ENCODE data around the gene CKM.
"Not testable (repeated sequence)": the region's sequence is repeated elsewhere in the genome, so short reads cannot be mapped to it uniquely, and the experiment has no call there.

CKM gene

DNA sequence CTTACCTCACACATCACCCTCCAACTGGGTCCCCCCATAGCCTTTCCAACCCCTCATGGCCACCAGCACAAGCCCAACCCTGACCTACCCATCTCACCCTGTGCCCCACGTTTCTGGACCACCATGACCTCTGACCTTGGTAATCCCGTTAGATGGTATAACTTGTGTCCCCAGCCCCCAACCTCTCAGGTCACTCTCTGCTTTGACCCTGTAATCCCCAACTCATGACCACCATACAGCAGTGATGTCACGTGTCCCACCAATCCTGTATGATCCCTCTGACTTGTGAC is 26.4 kb upstream of the CKM start:
- DNase-seq (ENCODE audit: low read depth in 2 of 2): no peak

DNA sequence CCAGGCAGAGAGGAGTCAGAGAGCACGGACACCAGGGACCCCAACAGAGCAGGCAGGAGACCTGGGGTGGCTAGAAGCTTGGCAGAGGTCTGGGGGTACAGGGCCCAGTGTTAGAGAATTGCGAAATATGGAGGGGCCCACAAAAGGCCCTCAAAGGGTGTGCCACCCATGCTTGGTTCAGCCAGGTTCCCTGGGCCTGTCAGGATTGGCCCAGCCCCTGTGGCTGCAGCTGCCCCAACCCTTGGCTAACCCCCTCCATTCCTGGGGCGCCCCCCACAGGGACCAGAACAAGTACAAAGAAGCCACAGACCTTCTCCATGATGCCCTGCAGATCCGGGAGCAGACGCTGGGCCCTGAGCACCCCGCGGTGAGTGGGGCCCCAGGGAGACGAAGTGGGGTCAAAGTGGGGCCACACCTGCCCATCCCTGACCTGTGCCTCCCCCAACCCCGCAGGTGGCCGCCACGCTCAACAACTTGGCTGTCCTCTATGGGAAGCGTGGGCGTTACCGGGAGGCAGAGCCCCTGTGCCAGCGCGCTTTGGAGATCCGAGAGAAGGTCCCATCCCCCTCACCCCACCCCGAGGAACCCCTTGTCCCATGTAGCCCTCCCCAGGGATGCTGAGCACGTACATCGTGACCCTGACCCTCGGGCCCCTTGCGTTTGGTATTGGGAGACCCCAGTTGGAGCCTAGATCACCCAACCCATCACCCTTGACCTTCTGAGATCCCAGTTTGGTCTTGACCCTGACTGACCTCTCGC is 25.9 kb upstream of the CKM start:
- no peak for DNase-seq (ENCODE audit: low read depth in 2 of 2)

DNA sequence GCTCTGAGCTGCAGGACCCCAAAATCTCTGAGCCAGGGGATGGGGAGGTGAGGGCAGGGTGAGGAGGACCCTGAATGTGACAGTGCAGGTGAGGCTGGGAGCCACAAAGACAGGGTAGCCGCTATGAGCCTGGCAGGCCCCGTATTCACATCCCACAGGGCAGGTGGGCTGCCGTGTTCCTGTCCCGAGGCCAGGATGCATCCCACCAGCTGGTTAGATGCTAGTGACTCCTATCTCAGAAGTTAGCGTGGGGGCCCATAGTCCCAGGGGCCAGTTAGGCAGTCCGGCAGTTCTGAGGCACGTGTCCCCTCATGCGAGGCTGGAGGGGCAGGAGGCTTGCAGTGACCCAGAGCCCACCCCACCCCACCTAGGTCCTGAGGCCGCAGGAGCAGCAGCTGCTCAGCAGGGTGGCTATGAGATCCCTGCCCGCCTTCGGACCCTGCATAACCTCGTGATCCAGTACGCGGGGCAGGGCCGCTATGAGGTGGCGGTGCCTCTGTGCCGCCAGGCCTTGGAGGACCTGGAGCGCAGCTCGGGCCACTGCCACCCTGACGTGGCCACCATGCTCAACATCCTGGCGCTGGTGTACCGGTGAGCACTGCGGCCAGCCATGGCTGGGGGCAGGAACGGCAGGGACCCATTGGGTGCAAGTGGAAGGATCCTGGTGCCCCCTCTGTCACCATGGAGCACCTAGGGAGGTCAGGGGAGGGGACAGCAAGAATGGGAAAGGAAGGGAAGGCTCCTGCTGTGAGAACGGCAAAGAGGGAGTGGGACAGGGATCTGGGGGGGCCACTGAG is 25.1 kb upstream of the CKM start:
- no peak for DNase-seq (ENCODE audit: low read depth in 2 of 2)

GRCh38 chr19:45346449-45346848 is 23.8 kb upstream of the CKM start:
- no peak for DNase-seq (ENCODE audit: low read depth in 2 of 2)

- no peak for DNase-seq (ENCODE audit: low read depth in 2 of 2)
These were observed 22.8 kb upstream of the CKM start for GRCh38 chr19:45345506-45345860.

DNA sequence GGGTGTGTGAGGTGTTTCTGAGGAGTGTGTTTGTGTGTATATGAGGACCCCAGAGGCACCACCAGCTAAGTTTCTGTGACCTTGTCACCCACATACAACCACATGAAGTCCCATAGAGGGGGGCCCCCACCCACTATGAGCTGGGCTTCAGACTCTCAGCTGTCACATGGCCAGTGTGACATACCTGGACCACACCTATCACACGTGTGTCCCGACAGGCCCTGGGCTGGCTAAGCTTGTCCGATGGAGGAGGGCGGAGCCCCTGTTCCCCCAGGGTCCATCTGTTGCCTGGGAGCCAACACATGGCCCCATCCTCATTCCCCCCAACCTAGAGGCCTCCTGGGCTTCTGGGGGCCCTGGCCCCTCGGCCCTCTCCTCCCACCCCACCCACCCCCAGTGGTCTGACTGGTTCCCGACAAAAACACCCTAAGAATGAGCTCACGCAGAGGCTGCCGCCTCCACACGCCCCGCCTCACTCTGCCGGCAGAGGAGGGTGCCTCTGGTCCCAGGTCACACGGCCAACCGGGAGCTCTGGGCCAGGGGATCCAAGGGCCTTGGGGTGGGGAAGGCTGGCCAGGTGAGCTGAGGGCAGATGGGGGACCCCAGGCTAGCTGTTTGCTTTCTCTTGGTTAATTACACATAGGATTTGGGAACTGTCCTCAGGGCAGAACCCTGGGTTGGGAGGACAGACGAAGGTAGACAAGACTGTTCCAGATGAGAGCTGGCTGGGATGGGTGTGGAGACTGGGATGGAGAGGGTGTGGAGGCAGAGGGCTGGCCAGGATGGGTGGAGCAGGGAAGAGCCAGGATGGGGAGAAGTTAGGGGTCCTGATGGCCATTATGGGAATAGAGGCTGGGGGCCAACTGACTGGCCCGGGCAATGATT is 22.2 kb upstream of the CKM start:
- DNase-seq (ENCODE audit: low read depth in 2 of 2): no peak

DNA sequence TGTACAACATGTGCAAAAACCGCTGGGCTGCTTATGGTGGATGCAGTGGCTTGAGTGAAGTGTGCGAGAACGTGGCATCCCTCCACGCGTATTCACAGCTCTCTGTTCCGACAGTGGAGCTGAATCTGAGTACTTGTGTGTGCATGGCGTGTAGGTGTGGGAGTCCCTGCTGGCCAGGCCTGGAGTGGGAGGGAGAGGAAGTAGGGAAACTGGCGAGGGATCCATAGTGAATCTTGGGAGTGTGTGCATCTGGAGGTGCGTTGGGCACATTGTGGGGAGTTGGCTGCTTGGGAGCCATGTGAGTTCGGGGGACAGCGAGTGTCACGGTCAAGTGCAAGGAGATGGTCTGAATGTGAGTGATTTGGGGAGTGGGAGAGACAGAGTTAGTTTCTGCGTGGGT is 20.2 kb upstream of the CKM start:
- DNase-seq (ENCODE audit: low read depth in 2 of 2): no peak

- no peak for DNase-seq (ENCODE audit: low read depth in 2 of 2)
These were observed 18.3 kb upstream of the CKM start for GRCh38 chr19:45340899-45341453.

- no peak for DNase-seq (ENCODE audit: low read depth in 2 of 2)
These were observed 17.7 kb upstream of the CKM start, which contains the start of gene KLC3 for GRCh38 chr19:45340232-45340898. KLC3 (plus strand) TSS chr19:45340750; CDS start chr19:45345542, 4,792 bp downstream.

- no peak for DNase-seq (ENCODE audit: low read depth in 2 of 2)
These were observed 17.0 kb upstream of the CKM start for GRCh38 chr19:45339629-45340028.

- DNase-seq (ENCODE audit: low read depth in 2 of 2): no peak
These were observed 14.1 kb upstream of the CKM start for GRCh38 chr19:45336696-45337251.

DNA sequence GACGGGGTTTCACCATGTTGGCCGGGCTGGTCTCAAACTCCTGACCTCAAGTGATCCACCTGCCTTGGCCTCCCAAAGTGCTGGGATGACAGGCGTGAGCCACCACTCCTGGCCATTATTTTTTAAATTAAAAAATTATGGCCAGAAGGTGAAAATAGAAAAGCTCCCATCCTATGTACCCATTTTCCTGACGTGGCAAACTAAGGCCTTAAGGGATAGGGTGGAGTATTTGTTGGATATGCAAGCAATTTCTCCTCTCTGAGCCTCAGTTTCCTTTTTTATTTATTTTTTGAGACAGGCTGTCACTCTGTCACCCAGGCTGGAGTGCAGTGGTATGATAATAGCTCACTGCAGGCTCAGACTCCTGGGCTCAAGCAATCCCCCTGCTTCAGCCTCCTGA is 12.2 kb upstream of the CKM start:
- not testable (repeated sequence) for DNase-seq (ENCODE audit: low read depth in 2 of 2)

DNA sequence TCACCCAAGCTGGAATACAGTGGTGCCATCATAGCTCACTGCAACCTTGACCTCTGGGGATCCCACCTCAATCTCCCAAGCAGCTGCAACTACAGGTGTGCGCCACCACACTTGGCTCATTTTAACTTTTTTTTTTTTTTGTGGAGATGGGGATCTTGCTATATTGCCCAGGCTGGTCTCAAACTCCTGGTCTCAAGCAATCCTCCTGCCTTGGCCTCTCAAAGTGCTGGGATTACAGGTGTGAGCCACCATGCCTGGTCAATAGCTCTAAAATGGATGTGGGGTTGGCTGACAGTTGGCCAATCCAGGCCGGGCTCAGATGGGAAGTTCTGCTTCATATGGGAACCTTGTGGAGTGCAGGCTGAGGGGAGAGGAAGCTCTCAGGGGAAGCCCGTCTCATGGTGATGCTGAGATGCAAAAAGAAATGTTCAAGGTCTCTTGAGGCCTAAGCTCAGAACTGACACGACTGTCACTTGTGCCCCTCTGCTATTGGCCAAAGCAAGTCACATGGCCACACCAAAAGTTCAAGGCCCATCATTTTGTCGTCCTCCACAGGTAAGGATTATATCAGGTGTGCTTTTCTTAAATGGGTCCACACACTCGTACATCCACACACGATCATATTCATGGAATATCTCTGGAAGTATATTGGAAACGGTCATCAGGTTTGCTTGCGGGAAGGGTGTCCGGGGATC is 11.1 kb upstream of the CKM start:
- no peak for DNase-seq (ENCODE audit: low read depth in 2 of 2)

DNA sequence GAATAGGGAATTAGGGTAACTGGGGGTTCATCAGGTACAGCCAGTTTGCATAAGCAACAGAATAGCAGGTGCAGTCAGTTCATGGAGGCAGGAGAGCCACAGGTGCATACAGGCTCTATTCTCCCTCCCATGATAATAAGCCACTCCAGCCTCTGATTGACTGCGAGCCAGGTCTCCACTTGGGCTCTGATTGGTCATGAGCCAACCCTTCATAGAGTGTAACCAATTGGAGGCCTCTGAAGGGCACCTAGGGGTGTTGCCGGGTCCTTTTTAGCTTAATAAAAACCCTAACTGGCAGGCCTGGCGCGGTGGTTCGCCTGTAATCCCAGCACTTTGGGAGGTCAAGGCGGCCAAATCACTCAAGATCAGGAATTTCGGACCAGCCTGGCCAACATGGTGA is 8.7 kb upstream of the CKM start:
- no peak for DNase-seq (ENCODE audit: low read depth in 2 of 2)

DNA sequence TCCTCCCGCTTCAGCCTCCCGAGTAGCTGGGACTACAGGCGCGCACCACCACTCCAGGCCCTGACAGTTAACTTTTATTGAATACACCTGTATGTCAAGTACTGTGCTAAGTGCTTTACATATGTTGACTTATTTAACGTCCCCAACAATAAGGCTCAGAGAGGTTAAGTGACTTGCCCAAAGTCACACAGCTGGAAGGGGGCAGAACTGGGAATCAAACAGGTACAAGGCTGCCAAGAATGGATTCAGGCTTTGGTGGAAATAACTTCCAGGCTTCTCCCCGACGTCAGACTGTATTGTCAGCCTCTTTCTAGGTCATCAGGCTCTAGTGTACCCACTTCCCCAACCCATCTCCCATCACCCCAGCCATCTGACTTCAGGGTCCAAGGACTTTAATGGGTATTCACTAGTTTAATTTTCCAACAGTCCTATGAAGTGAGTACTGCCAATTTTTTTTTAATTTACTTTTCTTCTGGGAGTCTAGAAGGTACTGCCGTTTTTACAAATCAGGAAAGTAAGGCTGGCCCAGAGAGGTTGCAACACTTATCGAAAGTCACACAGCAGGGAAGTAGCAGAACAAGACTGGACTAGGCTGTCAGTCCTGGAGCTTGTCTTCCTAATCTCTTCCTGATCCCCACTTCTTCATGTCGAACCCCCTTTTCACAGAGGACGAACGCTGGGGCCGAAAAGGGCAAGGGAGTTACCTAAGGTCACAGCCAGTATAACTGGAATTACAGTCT is 4.9 kb upstream of the CKM start:
- DNase-seq (ENCODE audit: low read depth in 2 of 2): no peak

- no peak for DNase-seq (ENCODE audit: low read depth in 2 of 2)
These were observed 1.8 kb upstream of the CKM start for GRCh38 chr19:45324349-45324907.

GRCh38 chr19:45323671-45324081 is 1.0 kb upstream of the CKM start:
- DNase-seq (ENCODE audit: low read depth in 2 of 2): no peak

- DNase-seq (ENCODE audit: low read depth in 2 of 2): no peak
These were observed 364 bp downstream of the CKM start for GRCh38 chr19:45322311-45322710.

- no peak for DNase-seq (ENCODE audit: low read depth in 2 of 2)
These were observed 827 bp downstream of the CKM start for GRCh38 chr19:45321848-45322247.
